Upper lobe of left lung (tissue), 6 donors: ENCODE data around the gene ADISSP. TPM values are rescaled to one million over a fixed set of nuclear protein-coding genes. Genes with fewer than 3 reads are reported as not detected.

Source experiments
- ATAC-seq, 2 donors: fragments of 200-7000 bp; cut with Tn5 transposase; one replicate each; pipeline ENCODE4 v1.9.1; 2022; ENCODE audit warnings: mild to moderate bottlenecking in 2 of 2, moderate library complexity in 2 of 2; ENCODE audit not compliant: low FRiP score in 2 of 2
- DNase-seq, 2 donors: peaks; one replicate each; pipeline ENCODE4 v3.0.0-alpha.2; 2019 to 2020
- H3K27ac ChIP-seq, 4 donors: fragments of 200-600 bp; sonication (generic); one replicate each; pipeline ENCODE4 v1.5.1; 2016 to 2019
- H3K27me3 ChIP-seq, 4 donors: fragments of 200-600 bp; sonication (generic); one replicate each; pipeline ENCODE4 v1.5.1; 2017 to 2019
- H3K36me3 ChIP-seq, 4 donors: fragments of 200-600 bp; sonication (generic); one replicate each; pipeline ENCODE4 v1.5.1; 2016 to 2019
- H3K4me1 ChIP-seq, 4 donors: fragments of 200-600 bp; sonication (generic); one replicate each; pipeline ENCODE4 v1.5.1; 2018 to 2019
- H3K4me3 ChIP-seq, 4 donors: fragments of 200-600 bp; sonication (generic); one replicate each; pipeline ENCODE4 v1.5.1; 2017 to 2019; ENCODE audit warnings: mild to moderate bottlenecking in 2 of 4, moderate library complexity in 1 of 4
- H3K9me3 ChIP-seq, 4 donors: fragments of 200-600 bp; sonication (generic); one replicate each; pipeline ENCODE4 v1.5.1; 2018 to 2019
- CTCF ChIP-seq, 6 experiments: fragments of 450-650 bp in 4 of 6; fragments of 200-600 bp in 2 of 6; sonication (generic) in 2 of 6; IDR thresholded peaks; one replicate each; pipeline ENCODE4 v1.5.1; 2016 to 2019; ENCODE audit warnings: antibody characterized with exemption in 6 of 6
- EP300 ChIP-seq, 4 donors: sonication (generic); formaldehyde crosslinking; IDR thresholded peaks; one replicate each; pipeline ENCODE4 v1.5.1; 2017; ENCODE audit warnings: antibody characterized with exemption in 4 of 4, control low read depth in 2 of 4
- POLR2A ChIP-seq, 4 donors: fragments of 450-650 bp; IDR thresholded peaks; one replicate each; pipeline ENCODE4 v1.5.1; 2016 to 2017; ENCODE audit warnings: antibody characterized with exemption in 4 of 4, mild to moderate bottlenecking in 2 of 4
- POLR2AphosphoS5 ChIP-seq, 2 donors: sonication (generic); formaldehyde crosslinking; IDR thresholded peaks; one replicate each; pipeline ENCODE4 v1.5.1; 2017; ENCODE audit warnings: antibody characterized with exemption in 2 of 2
- WGBS, 2 donors: methylation state at CpG; one replicate each; pipeline ENCODE4 v1.1.5; 2017 to 2018; 5-methylcytosine and 5-hydroxymethylcytosine counted together
- total RNA-seq, 6 donors: library from RNA; depleted of rRNA in 4 of 6; stranded (reverse); fragments of >200 nt in 4 of 6; gene quantifications; one replicate each; pipeline versions ENCODE4 v1.1.0 to v1.2.1, GENCODE V29; 2016 to 2021
- donor health status: DM: no; HTN: no; CAD: no; lungs with moderate emphysema.
- donor health status: DM: no; HTN: yes; CAD: no; lungs with severe emphysema.

ADISSP gene
- total RNA-seq, 6 donors from 2014 or later, result 6.7 to 41.9 (median 39.1) TPM

GRCh38 chr20:3741836-3742458 lies 25.6 kb downstream of the ADISSP start:
- 77 to 82% methylated on average over 6 to 7 of the region's 7 CpGs for WGBS, 2 donors
- H3K27me3 ChIP-seq, result no peaks in the 10 kb centered on the region
- H3K36me3 ChIP-seq, result peaks cover 0 to 40% (median 4%) of the 10 kb centered on the region in 4 donors
- no peak for DNase-seq
- TF ChIP-seq EP300 (IDR thresholded peaks at IDR 0.05) (no peak), POLR2AphosphoS5 (IDR thresholded peaks at IDR 0.05) (no peak), CTCF (IDR thresholded peaks at IDR 0.05) (no peak), POLR2A (IDR thresholded peaks at IDR 0.05) (no peak)
- no peaks in the 10 kb centered on the region for H3K9me3 ChIP-seq
- peak overlapping the region in 2 of 4 donors; percentile 80 to 91 for H3K27ac ChIP-seq
- peaks cover 48 to 54% (median 49%) of the 10 kb centered on the region in 4 donors for H3K4me1 ChIP-seq
- ATAC-seq, result no peak
- no peak overlapping the region for H3K4me3 ChIP-seq

DNA sequence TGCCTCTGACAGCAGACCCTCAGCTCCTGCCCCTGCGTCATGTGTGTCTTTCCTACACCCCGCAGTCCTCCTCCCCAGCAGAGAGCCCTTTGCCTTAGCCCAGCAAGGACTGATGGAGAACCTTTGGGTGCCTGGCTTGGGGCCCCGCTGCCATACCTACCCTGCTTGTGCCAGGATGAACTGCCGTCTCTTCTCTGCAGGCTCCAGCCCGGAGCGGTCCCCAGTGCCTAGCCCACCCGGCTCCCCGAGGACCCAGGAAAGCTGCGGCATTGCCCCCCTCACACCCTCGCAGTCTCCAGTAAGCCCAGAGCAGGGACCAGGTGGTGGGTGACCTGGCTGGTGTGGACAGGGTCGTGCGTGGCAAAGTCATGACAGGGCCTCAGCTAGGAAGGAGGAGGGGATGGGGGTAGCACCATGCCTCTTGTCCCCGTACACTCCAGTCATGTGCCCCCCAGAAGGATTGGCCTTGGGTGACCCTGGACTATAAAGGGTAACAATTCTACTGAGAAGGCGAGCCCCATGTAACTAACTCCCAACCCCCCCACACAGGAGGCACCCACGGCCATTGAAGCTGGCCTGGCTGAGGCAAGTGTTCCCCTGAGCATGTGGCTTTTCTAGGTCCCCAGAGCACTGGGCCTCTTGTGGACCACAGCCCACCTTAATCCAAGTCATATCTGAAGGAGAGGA lies 26.8 kb downstream of the ADISSP start:
- peak in 1 of 2 donors; percentile 53 for DNase-seq
- H3K36me3 ChIP-seq, result peaks cover 0 to 37% (median 3%) of the 10 kb centered on the region in 4 donors
- no peaks in the 10 kb centered on the region for H3K27me3 ChIP-seq
- ATAC-seq, result no peak
- TF ChIP-seq POLR2A (IDR thresholded peaks at IDR 0.05) (no peak), POLR2AphosphoS5 (IDR thresholded peaks at IDR 0.05) (no peak), EP300 (IDR thresholded peaks at IDR 0.05) (no peak), CTCF (IDR thresholded peaks at IDR 0.05) (no peak)
- no peak overlapping the region for H3K4me3 ChIP-seq
- H3K9me3 ChIP-seq, result no peaks in the 10 kb centered on the region
- peaks cover 58 to 60% (median 59%) of the 10 kb centered on the region in 4 donors for H3K4me1 ChIP-seq
- peak overlapping the region; percentile 75 to 91 (median 80) for H3K27ac ChIP-seq
- 85 to 86% methylated on average over 8 to 15 of the region's 15 CpGs for WGBS, 2 donors

- DNase-seq (no peak), ATAC-seq (no peak)
- H3K4me1 ChIP-seq, result peaks cover 57 to 60% (median 59%) of the 10 kb centered on the region in 4 donors
- peaks cover 0 to 31% (median 0%) of the 10 kb centered on the region in 4 donors for H3K36me3 ChIP-seq
- H3K27me3 ChIP-seq, result no peaks in the 10 kb centered on the region
- peak overlapping the region; percentile 75 to 91 (median 80) for H3K27ac ChIP-seq
- H3K9me3 ChIP-seq, result no peaks in the 10 kb centered on the region
- TF ChIP-seq CTCF (IDR thresholded peaks at IDR 0.05), result no peak
- no peak for TF ChIP-seq POLR2AphosphoS5 (IDR thresholded peaks at IDR 0.05)
- TF ChIP-seq POLR2A (IDR thresholded peaks at IDR 0.05), result no peak
- TF ChIP-seq EP300 (IDR thresholded peaks at IDR 0.05), result no peak
- peak overlapping the region in 1 of 4 donors; percentile 0 for H3K4me3 ChIP-seq
- 13 to 57% methylated on average over 1 to 7 of the region's 7 CpGs for WGBS, 2 donors
Measured at GRCh38 chr20:3739926-3740451, 27.6 kb downstream of the ADISSP start.

GRCh38 chr20:3739054-3739925 lies 28.3 kb downstream of the ADISSP start:
- 60 to 79% methylated on average over 11 to 19 of the region's 19 CpGs for WGBS, 2 donors
- peaks cover 56 to 60% (median 60%) of the 10 kb centered on the region in 4 donors for H3K4me1 ChIP-seq
- no peaks in the 10 kb centered on the region for H3K9me3 ChIP-seq
- TF ChIP-seq CTCF (IDR thresholded peaks at IDR 0.05) (no peak), POLR2AphosphoS5 (IDR thresholded peaks at IDR 0.05) (peak in 1 of 2 donors; percentile 70), POLR2A (IDR thresholded peaks at IDR 0.05) (no peak), EP300 (IDR thresholded peaks at IDR 0.05) (peak in 2 of 4 donors; percentile 3 to 35)
- no peaks in the 10 kb centered on the region for H3K27me3 ChIP-seq
- peaks cover 0 to 26% (median 0%) of the 10 kb centered on the region in 4 donors for H3K36me3 ChIP-seq
- peak overlapping the region; percentile 75 to 91 (median 80) for H3K27ac ChIP-seq
- peak overlapping the region in 2 of 4 donors; percentile 18 to 29 for H3K4me3 ChIP-seq
- DNase-seq, result peak in 1 of 2 donors; percentile 36
- ATAC-seq, result peak; percentile 9 to 60
